T-helper 2 cell treated with Interferon-gamma antibody and Interleukin-4, amounts not matched to agents 100 ng/mL and 5 ng/mL, for 36 hours (primary cell): ENCODE data around the gene PRMT5. TPM values are rescaled to one million over a fixed set of nuclear protein-coding genes. Genes with fewer than 3 reads are reported as not detected.

ENCODE experiments used
- intact Hi-C: fragments of 100-400 bp; cut with micrococcal nuclease; formaldehyde crosslinking; loops from one replicate; pipeline ENCODE4 v1.15.1; 2023
- total RNA-seq: library from RNA; stranded (reverse); gene quantifications from 2 replicates; pipeline ENCODE4 v1.2.3, GENCODE V29; 2022

Gene PRMT5
- total RNA-seq, 1 donor from 2014 or later = 78.8 TPM

GRCh38 chr14:22878271-22879246 is 50.6 kb downstream of the PRMT5 start:
- intact Hi-C loops = no loop called here

- intact Hi-C loops = no loop called here
Measured at GRCh38 chr14:22877000-22877501, 52.1 kb downstream of the PRMT5 start.

- intact Hi-C loops = no loop called here
Measured at GRCh38 chr14:22875748-22876319, 53.3 kb downstream of the PRMT5 start.

GRCh38 chr14:22875003-22875747 is 54.0 kb downstream of the PRMT5 start:
- intact Hi-C loops = no loop called here

- intact Hi-C loops = loop anchor here (1.0 to 5.0 kb wide), 2 partner anchors 27 to 184 kb away; partner anchors contain the start of gene CDH24
Measured at GRCh38 chr14:22872833-22873520, 56.2 kb downstream of the PRMT5 start.

- intact Hi-C loops = loop anchor here (1.0 to 5.0 kb wide), 2 partner anchors 28 to 185 kb away; partner anchors contain the start of gene CDH24
Measured at GRCh38 chr14:22872033-22872832, 56.9 kb downstream of the PRMT5 start.

GRCh38 chr14:22871224-22872032 is 57.7 kb downstream of the PRMT5 start, which contains the start of gene LRP10:
TSS of gene LRP10 (plus strand) at chr14:22871740. CDS start at chr14:22872304, 564 bp downstream.
- intact Hi-C loops = loop anchor here (1.0 to 5.0 kb wide), 7 partner anchors 16 to 282 kb away; partner anchors contain the start of genes CDH24, DAD1, MRPL52 and PRMT5

- intact Hi-C loops = loop anchor here (1.0 to 5.0 kb wide), 6 partner anchors 16 to 282 kb away; partner anchors contain the start of genes CDH24, DAD1, MRPL52 and PRMT5
Measured at GRCh38 chr14:22870811-22871223, 58.4 kb downstream of the PRMT5 start.

Other genes with a start within 250 kb of the PRMT5 start
- 112 and 115 TPM in 2 replicates for gene OXA1L, start 162.7 kb downstream of the PRMT5 start, total RNA-seq
- not detected in 2 replicates for gene SLC7A7, start 113.9 kb downstream of the PRMT5 start, total RNA-seq
- gene MRPL52, start 99.5 kb downstream of the PRMT5 start, total RNA-seq = 137 and 139 TPM in 2 replicates
- gene MMP14, start 92.8 kb downstream of the PRMT5 start, total RNA-seq = 1.6 and 1.9 TPM in 2 replicates
- 51.0 and 52.5 TPM in 2 replicates for gene LRP10, start 57.6 kb downstream of the PRMT5 start, total RNA-seq
- gene REM2, start 46.2 kb downstream of the PRMT5 start, total RNA-seq = 0.34 and 0.48 TPM in 2 replicates
- 84.7 and 88.9 TPM in 2 replicates for gene RBM23, start 10.2 kb downstream of the PRMT5 start, total RNA-seq
- 54.4 and 60.0 TPM in 2 replicates for gene HAUS4, start 27.7 kb upstream of the PRMT5 start, total RNA-seq
- 0.66 and 0.91 TPM in 2 replicates for gene AJUBA, start 53.2 kb upstream of the PRMT5 start, total RNA-seq
- 9.1 and 10.2 TPM in 2 replicates for gene C14orf93, start 80.8 kb upstream of the PRMT5 start, total RNA-seq
- gene PSMB5, start 105.5 kb upstream of the PRMT5 start, total RNA-seq = 70.8 and 72.4 TPM in 2 replicates
- gene PSMB11, start 112.8 kb upstream of the PRMT5 start, total RNA-seq = not detected in 2 replicates
- gene CDH24, start 128.1 kb upstream of the PRMT5 start, total RNA-seq = 2.6 and 3.0 TPM in 2 replicates
- gene ACIN1, start 165.8 kb upstream of the PRMT5 start, total RNA-seq = 201 and 210 TPM in 2 replicates
- gene C14orf119, start 166.1 kb upstream of the PRMT5 start, total RNA-seq = 41.2 and 44.4 TPM in 2 replicates
- gene CIROP, start 175.6 kb upstream of the PRMT5 start, total RNA-seq = not detected in 2 replicates
- 0.09 TPM in 1 of 2 replicates, not detected in the other for gene CEBPE, start 189.9 kb upstream of the PRMT5 start, total RNA-seq